GM12878 (cell line): ENCODE results near the gene HCAR3. TPM values are rescaled to one million over a fixed set of nuclear protein-coding genes. Genes with fewer than 3 reads are reported as not detected.

ENCODE experiments used
- ATF3 ChIP-seq: IDR thresholded peaks from 2 replicates; pipeline ENCODE4 v1.6.1; 2011; ENCODE audit warnings: low read depth, mild to moderate bottlenecking, low read length, moderate library complexity, borderline replicate concordance; ENCODE audit errors: extremely low read depth
- BCL11A ChIP-seq: IDR thresholded peaks from 2 replicates; pipeline ENCODE4 v1.6.1; 2011; ENCODE audit warnings: low read depth, low read length
- BCL3 ChIP-seq: IDR thresholded peaks from 2 replicates; pipeline ENCODE4 v1.6.1; 2011; ENCODE audit warnings: borderline replicate concordance, low read depth, mild to moderate bottlenecking, moderate library complexity, low read length; ENCODE audit not compliant: insufficient read depth, poor library complexity, severe bottlenecking
- CBX3 ChIP-seq: fragments of 200-600 bp; sonication (generic); IDR thresholded peaks from 2 replicates; pipeline ENCODE4 v1.6.1; 2016; ENCODE audit warnings: low read depth, borderline replicate concordance
- CREB1 ChIP-seq: IDR thresholded peaks from 2 replicates; pipeline ENCODE4 v1.6.1; 2012; ENCODE audit warnings: low read depth, mild to moderate bottlenecking, inconsistent platforms
- ESRRA ChIP-seq: IDR thresholded peaks from 2 replicates; pipeline ENCODE4 v1.6.1; 2012; ENCODE audit warnings: mild to moderate bottlenecking, low read length, improper control_type of control experiment
- ETV6 ChIP-seq, 2 experiments: fragments of 450-650 bp in 1 of 2; IDR thresholded peaks in 1 of 2; conservative IDR thresholded peaks in 1 of 2; 2 replicates each; pipeline ENCODE4 v1.6.1; 2014; ENCODE audit warnings: antibody characterized with exemption in 1 of 2, borderline replicate concordance in 1 of 2, low read depth in 1 of 2, mild to moderate bottlenecking in 1 of 2, moderate library complexity in 1 of 2
- IKZF1 ChIP-seq: fragments of 450-650 bp; conservative IDR thresholded peaks from 2 replicates; pipeline ENCODE4 v1.6.1; 2017; ENCODE audit warnings: antibody characterized with exemption, mild to moderate bottlenecking
- IKZF2 ChIP-seq, 2 experiments: fragments of 450-650 bp; IDR thresholded peaks; 2 replicates each; pipeline ENCODE4 v1.6.1; 2017; ENCODE audit warnings: mild to moderate bottlenecking in 2 of 2, moderate library complexity in 2 of 2
- IRF4 ChIP-seq: IDR thresholded peaks from 2 replicates; pipeline ENCODE4 v1.6.1; 2011; ENCODE audit warnings: low read depth, low read length
- JUNB ChIP-seq: IDR thresholded peaks from 2 replicates; pipeline ENCODE4 v1.6.1; 2016; ENCODE audit warnings: antibody characterized with exemption, mild to moderate bottlenecking
- MTA2 ChIP-seq: fragments of 450-650 bp; IDR thresholded peaks from 2 replicates; pipeline ENCODE4 v1.6.1; 2016; ENCODE audit warnings: low read depth, mild to moderate bottlenecking, moderate library complexity
- MYC ChIP-seq: IDR thresholded peaks from 2 replicates; pipeline ENCODE4 v1.6.1; 2011; ENCODE audit warnings: mild to moderate bottlenecking, low read length, moderate library complexity, inconsistent platforms; ENCODE audit not compliant: insufficient read depth, insufficient replicate concordance, insufficient read length, severe bottlenecking
- NKRF ChIP-seq: fragments of 450-650 bp; conservative IDR thresholded peaks from 2 replicates; pipeline ENCODE4 v1.6.1; 2017; ENCODE audit warnings: mild to moderate bottlenecking, moderate library complexity
- RAD21 ChIP-seq: IDR thresholded peaks from 2 replicates; pipeline ENCODE4 v1.6.1; 2011; ENCODE audit warnings: mild to moderate bottlenecking, low read depth, low read length, moderate library complexity; ENCODE audit not compliant: insufficient read depth
- RELB ChIP-seq: fragments of 450-650 bp; IDR thresholded peaks from 2 replicates; pipeline ENCODE4 v1.6.1; 2017; ENCODE audit warnings: low read depth, mild to moderate bottlenecking, moderate library complexity
- RUNX3 ChIP-seq: IDR thresholded peaks from 2 replicates; pipeline ENCODE4 v1.6.1; 2012; ENCODE audit warnings: low read length, inconsistent platforms
- USF1 ChIP-seq: IDR thresholded peaks from 2 replicates; pipeline ENCODE4 v1.6.1; 2011; ENCODE audit warnings: borderline replicate concordance, low read depth, mild to moderate bottlenecking, moderate library complexity, mixed read lengths, low read length; ENCODE audit not compliant: insufficient read depth; ENCODE audit errors: extremely low read length
- ZNF592 ChIP-seq: fragments of 450-650 bp; IDR thresholded peaks from 2 replicates; pipeline ENCODE4 v1.6.1; 2017; ENCODE audit warnings: mild to moderate bottlenecking, moderate library complexity
- polyA plus RNA-seq, 11 experiments: library from polyadenylated mRNA; depleted of rRNA in 4 of 11; unstranded in 6 of 11; stranded (reverse) in 5 of 11; fragments of >200 nt; fragmentation: Nextera tagmentation in 4 of 11; fragmentation: Illumina TruSeq in 1 of 11; extraction: Ambion mirVana in 4 of 11; extraction: Trizol in 1 of 11; gene quantifications; 1 replicate in 1 of 11; 2 replicates in 10 of 11; pipeline versions ENCODE4 v1.2.1 to v1.2.3, GENCODE V29; 2011 to 2016; ENCODE audit warnings: inconsistent platforms in 2 of 11, missing spikeins in 2 of 11, low read depth in 1 of 11
- total RNA-seq, 4 experiments: library from RNA; depleted of rRNA in 3 of 4; stranded (reverse); fragments of >200 nt in 3 of 4; fragmentation: Illumina TruSeq in 1 of 4; extraction: Trizol in 1 of 4; gene quantifications; 2 replicates each; pipeline versions ENCODE4 v1.2.1 to v1.2.3, GENCODE V29; 2013 to 2021

The HCAR3 gene
- total and polyA plus RNA-seq, 10 of the 15 experiments (the other 5 are each of a cell fraction or from before 2014, with no cell fraction given) = 0.57 to 3.0 (median 2.2) TPM

- TF ChIP-seq JUNB (peak; percentile 97), IRF4 (peak; percentile 87), ESRRA (no peak), MTA2 (peak; percentile 58), BCL3 (peak; percentile 34), IKZF2 (IDR thresholded peaks at IDR 0.05) (peak; percentile 88 to 92), RAD21 (no peak), CREB1 (peak; percentile 11; the same call in 1 of the 2 replicates), MYC (no peak), ATF3 (no peak), RUNX3 (peak; percentile 69), CBX3 (no peak), RELB (peak; percentile 35; the same call in 1 of the 2 replicates), USF1 (no peak), BCL11A (peak; percentile 47; the same call in 1 of the 2 replicates), ZNF592 (no peak), ETV6 (conservative IDR thresholded peaks at IDR 0.05 in 1 of 2, IDR thresholded peaks at IDR 0.05 in 1 of 2; ENCODE audit: borderline replicate concordance in 1 of 2, low read depth in 1 of 2) (peak in 1 of 2 experiments; percentile 74; a peak in 2 of 4 replicates), NKRF (0 out of 2 replicates have a peak, but pooled peaks have one; percentile 28), IKZF1 (peak; percentile 74; the same call in 1 of the 2 replicates)
Observed at GRCh38 chr12:122721057-122721545, 4.5 kb upstream of the HCAR3 start (continued).
